ENCODE results near the gene ESR2. TPM values are rescaled to one million over a fixed set of nuclear protein-coding genes. Genes with fewer than 3 reads are reported as not detected.
A peak's percentile ranks its signal among the peaks of the same experiment; 100 is the strongest.

The ESR2 gene
- total RNA-seq, 2 experiments from 2014 or later = 0.17 to 0.45 TPM

- Mint-ChIP-seq H3K4me1 (ENCODE audit: low read depth) (peaks cover 16% of the 10 kb centered on the region), H3K36me3 (no peaks in the 10 kb centered on the region), H3K27me3 (peaks cover 7% of the 10 kb centered on the region), H3K9me3 (no peaks in the 10 kb centered on the region), H3K27ac (no peak overlapping the region), H3K4me3 (no peak overlapping the region)
- intact Hi-C loops (cut with micrococcal nuclease) = loop anchor here (5.0 to 10.0 kb wide), 3 partner anchors 234 to 824 kb away; partner anchors contain the start of gene WDR89
- no peak for DNase-seq
- ChIA-PET POLR2A (interaction anchor here (0.6 kb wide), 1 partner anchor 247 kb away, joined by 3 read pairs; no protein-coding TSS in a partner anchor), CTCF (interaction anchor here (0.6 to 1.4 kb wide), 5 partner anchors 126 to 446 kb away, joined by 3 to 4 read pairs (median 3); no protein-coding TSS in a partner anchor)
Observed at GRCh38 chr14:64298773-64299172, 4.6 kb upstream of the ESR2 start.

- no peaks in the 10 kb centered on the region for H3K36me3 Mint-ChIP-seq
- no peak overlapping the region for H3K4me3 Mint-ChIP-seq
- POLR2A ChIA-PET = no interaction called here
- peaks cover 17% of the 10 kb centered on the region for H3K27me3 Mint-ChIP-seq
- H3K27ac Mint-ChIP-seq = no peak overlapping the region
- H3K9me3 Mint-ChIP-seq = no peaks in the 10 kb centered on the region
- intact Hi-C loops (cut with micrococcal nuclease) = loop anchor here (2.0 to 10.0 kb wide), 4 partner anchors 16 to 822 kb away; partner anchors contain the start of gene WDR89
- H3K4me1 Mint-ChIP-seq (ENCODE audit: low read depth) = peaks cover 29% of the 10 kb centered on the region
- CTCF ChIA-PET = interaction anchor here (1.3 to 2.3 kb wide), 3 partner anchors 10 to 172 kb away, joined by 3 to 10 read pairs (median 5); no protein-coding TSS in a partner anchor
- no peak for DNase-seq
Observed at GRCh38 chr14:64296561-64296960, 2.4 kb upstream of the ESR2 start.

DNA sequence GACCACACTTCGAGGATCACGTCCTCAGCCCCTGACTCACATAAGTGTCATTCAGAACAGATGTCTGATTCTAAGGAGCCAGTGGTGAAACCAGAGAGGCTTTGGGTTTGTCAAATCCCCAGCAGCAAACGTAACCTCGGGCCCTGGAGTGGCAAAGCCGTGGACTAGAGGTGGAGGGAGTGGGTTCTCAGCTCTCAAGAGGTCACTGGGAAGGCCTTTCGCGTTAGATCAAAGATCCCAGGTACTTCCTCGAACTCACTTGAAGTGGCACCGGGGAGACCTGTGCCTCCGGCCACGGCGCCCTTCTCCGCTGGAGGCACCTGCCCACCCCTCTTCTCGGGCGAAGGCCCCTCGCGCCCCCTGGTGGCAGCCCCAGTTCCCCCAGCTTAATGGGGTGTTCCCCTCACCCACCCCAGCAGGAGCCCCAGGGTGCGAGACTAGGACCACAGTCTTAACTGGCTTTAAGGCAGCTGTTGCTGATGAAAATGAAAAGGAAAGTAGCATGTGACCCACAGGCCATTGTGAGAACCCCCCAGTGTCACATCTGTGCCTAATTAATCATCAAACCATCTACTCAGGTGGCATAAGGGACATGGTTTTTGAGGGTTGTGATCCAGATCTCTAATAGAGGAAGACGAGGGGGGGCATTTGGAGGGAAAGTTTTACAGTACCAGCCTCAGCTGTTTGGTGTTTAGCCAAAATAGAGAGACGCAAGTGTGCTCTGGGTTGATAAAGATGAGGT lies 672 bp upstream of the ESR2 start:
- intact Hi-C loops (cut with micrococcal nuclease) = loop anchor here (2.0 to 10.0 kb wide), 5 partner anchors 230 to 820 kb away; partner anchors contain the start of genes SYNE2 and WDR89
- peak overlapping the region; percentile 70 for H3K4me3 Mint-ChIP-seq
- H3K27me3 Mint-ChIP-seq = peaks cover 14% of the 10 kb centered on the region
- peak; percentile 91 for DNase-seq
- H3K4me1 Mint-ChIP-seq (ENCODE audit: low read depth) = peaks cover 29% of the 10 kb centered on the region
- ChIA-PET POLR2A (interaction anchor here (0.9 to 1.5 kb wide), 2 partner anchors 10 to 819 kb away, joined by 3 read pairs; no protein-coding TSS in a partner anchor), CTCF (interaction anchor here (0.6 to 3.2 kb wide), 27 partner anchors 9 to 654 kb away, joined by 3 to 31 read pairs (median 4); partner anchors contain the start of gene MTHFD1)
- no peaks in the 10 kb centered on the region for H3K9me3 Mint-ChIP-seq
- H3K36me3 Mint-ChIP-seq = no peaks in the 10 kb centered on the region
- H3K27ac Mint-ChIP-seq = no peak overlapping the region

GRCh38 chr14:64292197-64292596 lies 2.0 kb downstream of the ESR2 start:
- no peaks in the 10 kb centered on the region for H3K36me3 Mint-ChIP-seq
- CTCF ChIA-PET = no interaction called here
- H3K27me3 Mint-ChIP-seq = peaks cover 12% of the 10 kb centered on the region
- peaks cover 29% of the 10 kb centered on the region for H3K4me1 Mint-ChIP-seq (ENCODE audit: low read depth)
- peak; percentile 13 for DNase-seq
- H3K27ac Mint-ChIP-seq = no peak overlapping the region
- H3K9me3 Mint-ChIP-seq = no peaks in the 10 kb centered on the region
- intact Hi-C loops (cut with micrococcal nuclease) = loop anchor here (10.0 kb wide), 2 partner anchors 227 to 817 kb away; no protein-coding TSS in a partner anchor
- POLR2A ChIA-PET = no interaction called here
- no peak overlapping the region for H3K4me3 Mint-ChIP-seq

DNA sequence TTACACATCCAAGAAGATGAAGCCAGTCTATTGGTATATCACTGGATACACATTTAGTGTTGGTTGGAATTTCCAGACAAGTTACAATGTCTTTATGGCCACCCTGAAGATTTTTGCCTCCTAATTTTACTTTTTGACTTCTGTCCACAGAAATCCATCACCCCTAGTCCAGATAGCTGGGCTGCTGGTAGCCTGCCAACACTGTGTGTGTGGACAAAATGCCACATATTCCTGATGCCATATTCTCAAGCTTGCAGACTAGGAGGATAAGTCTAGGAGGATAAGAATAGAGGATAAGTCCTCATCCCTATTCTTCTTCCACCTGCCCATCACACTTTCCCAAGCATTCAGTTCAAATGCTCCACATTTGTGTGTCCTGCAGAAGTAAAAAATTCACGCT lies 4.6 kb downstream of the ESR2 start:
- CTCF ChIA-PET = interaction anchor here (1.7 kb wide), 1 partner anchor 15 kb away, joined by 5 read pairs; no protein-coding TSS in a partner anchor
- H3K4me3 Mint-ChIP-seq = no peak overlapping the region
- POLR2A ChIA-PET = no interaction called here
- H3K27me3 Mint-ChIP-seq = peaks cover 12% of the 10 kb centered on the region
- DNase-seq = no peak
- intact Hi-C loops (cut with micrococcal nuclease) = no loop called here
- H3K27ac Mint-ChIP-seq = no peak overlapping the region
- H3K4me1 Mint-ChIP-seq (ENCODE audit: low read depth) = peaks cover 14% of the 10 kb centered on the region
- no peaks in the 10 kb centered on the region for H3K9me3 Mint-ChIP-seq
- no peaks in the 10 kb centered on the region for H3K36me3 Mint-ChIP-seq

DNA sequence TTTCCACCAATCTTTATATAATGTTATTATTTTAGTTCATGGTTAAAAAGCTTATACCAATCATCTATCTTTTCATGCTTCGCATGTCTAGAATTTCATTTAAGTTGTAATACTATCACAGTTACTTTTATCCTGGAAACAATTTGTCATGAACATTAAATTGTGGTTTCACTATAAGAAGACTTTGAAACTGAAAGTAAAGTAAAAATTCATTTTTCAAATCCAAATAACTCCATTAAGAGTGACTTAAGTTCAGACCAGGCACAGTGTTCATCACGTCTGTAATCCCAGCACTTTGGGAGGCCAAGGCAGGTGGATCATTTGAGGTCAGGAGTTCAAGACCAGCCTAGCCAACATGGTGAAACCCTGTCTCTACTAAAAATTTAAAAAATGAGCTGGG lies 12.4 kb downstream of the ESR2 start:
- DNase-seq = no peak
- Mint-ChIP-seq H3K9me3 (no peaks in the 10 kb centered on the region), H3K27ac (no peak overlapping the region), H3K27me3 (no peaks in the 10 kb centered on the region), H3K4me1 (ENCODE audit: low read depth) (peaks cover 18% of the 10 kb centered on the region), H3K4me3 (no peak overlapping the region), H3K36me3 (no peaks in the 10 kb centered on the region)
- ChIA-PET CTCF (interaction anchor here (0.6 kb wide), 1 partner anchor 482 kb away, joined by 4 read pairs; no protein-coding TSS in a partner anchor), POLR2A (no interaction called here)
- intact Hi-C loops (cut with micrococcal nuclease) = loop anchor here (2.0 kb wide), 1 partner anchor 15 kb away; no protein-coding TSS in a partner anchor

DNA sequence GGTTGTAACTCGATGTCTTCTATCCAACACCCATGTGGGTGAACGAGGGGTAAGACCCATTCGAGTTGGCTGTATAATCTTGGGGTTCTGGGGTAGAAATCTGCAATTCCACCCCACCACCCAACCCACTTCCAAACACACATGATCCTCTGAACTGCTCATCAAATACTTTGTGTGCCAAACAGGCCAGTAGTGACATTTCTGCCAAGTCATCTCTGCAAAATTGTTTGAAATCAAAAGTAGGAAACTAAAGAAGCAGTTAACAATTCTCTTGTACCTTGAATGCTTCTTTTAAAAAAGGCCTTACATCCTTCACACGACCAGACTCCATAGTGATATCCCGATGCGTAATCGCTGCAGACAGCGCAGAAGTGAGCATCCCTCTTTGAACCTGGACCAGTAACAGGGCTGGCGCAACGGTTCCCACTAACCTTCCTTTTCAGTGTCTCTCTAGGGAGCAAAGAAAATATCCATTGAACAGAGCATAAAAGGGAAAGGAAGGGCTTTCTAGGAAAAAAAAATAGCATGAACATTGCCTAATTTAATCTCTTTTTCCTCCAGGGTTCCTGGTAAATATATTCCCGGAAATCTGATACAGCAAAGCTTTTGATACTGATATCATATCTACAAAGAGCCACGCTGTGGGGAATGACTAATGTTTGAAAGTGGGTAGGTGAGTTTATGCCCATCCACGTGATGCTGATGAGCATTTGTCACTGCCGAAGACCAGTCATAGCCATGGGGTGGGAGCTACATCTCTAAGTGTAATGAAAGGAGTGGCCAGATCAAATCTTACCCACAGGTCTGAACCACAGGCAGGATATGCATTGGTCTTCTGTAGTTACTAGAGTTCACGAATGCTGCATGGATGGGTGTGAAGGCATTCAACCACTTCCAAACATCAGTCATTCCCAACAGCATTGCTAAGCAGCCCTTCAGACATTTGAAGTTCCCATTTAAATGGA lies 14.2 kb downstream of the ESR2 start:
- POLR2A ChIA-PET = no interaction called here

DNA sequence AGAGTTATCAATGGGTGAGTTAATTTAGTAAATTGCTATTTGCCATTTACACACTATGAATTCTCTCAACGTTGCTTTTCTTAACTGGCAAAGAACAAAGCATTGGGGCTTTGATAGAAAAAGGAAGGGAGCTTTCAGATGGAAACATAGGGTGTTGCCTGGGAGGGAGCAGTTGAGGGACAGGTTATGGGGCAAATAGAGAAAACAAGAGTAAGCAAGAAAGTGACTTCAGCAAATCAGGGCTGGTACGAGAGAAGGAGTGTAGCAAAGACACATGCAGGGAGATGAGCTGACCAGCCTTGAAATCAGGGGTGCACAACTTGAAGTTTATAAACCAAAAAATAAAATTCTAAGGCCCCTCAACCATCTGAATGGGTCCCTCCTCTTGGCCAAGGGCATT lies 15.7 kb downstream of the ESR2 start:
- no peak for DNase-seq
- Mint-ChIP-seq H3K9me3 (no peaks in the 10 kb centered on the region), H3K4me3 (no peak overlapping the region), H3K4me1 (ENCODE audit: low read depth) (peaks cover 18% of the 10 kb centered on the region), H3K36me3 (peaks cover 2% of the 10 kb centered on the region), H3K27ac (no peak overlapping the region), H3K27me3 (no peaks in the 10 kb centered on the region)
- ChIA-PET CTCF (interaction anchor here (2.3 kb wide), 1 partner anchor 25 kb away, joined by 9 read pairs; no protein-coding TSS in a partner anchor), POLR2A (no interaction called here)
- intact Hi-C loops (cut with micrococcal nuclease) = no loop called here

More for the DNA sequence above, 14.2 kb downstream of the ESR2 start:
- peak; percentile 55 for DNase-seq
- CTCF ChIA-PET = interaction anchor here (1.1 to 1.2 kb wide), 2 partner anchors 15 to 18 kb away, joined by 3 to 6 read pairs; partner anchors contain the start of gene ESR2
- H3K4me1 Mint-ChIP-seq (ENCODE audit: low read depth) = peaks cover 18% of the 10 kb centered on the region
- intact Hi-C loops (cut with micrococcal nuclease) = loop anchor here (2.0 kb wide), 1 partner anchor 17 kb away; no protein-coding TSS in a partner anchor
- H3K27ac Mint-ChIP-seq = no peak overlapping the region
- no peak overlapping the region for H3K4me3 Mint-ChIP-seq
- no peaks in the 10 kb centered on the region for H3K36me3 Mint-ChIP-seq
- no peaks in the 10 kb centered on the region for H3K27me3 Mint-ChIP-seq
- H3K9me3 Mint-ChIP-seq = no peaks in the 10 kb centered on the region

DNA sequence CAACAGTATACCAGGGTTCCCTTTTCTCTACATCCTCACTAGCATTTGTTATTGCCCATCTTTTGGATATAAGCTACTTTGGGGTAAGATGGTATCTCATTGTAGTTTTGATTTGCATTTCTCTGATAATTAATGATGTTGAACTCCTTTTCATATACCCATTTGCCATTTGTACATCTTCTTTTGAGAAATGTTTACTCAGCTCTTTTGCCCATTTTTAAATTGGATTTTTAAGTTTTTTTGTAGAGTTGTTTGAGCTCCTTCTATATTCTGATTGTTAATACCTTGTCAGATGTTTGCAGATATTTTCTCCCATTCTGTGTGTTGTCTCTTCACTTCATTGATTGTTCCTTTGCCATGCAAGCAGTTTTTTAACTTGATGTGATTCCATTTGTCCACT lies 22.2 kb downstream of the ESR2 start:
- intact Hi-C loops (cut with micrococcal nuclease) = no loop called here
- Mint-ChIP-seq H3K27ac (no peak overlapping the region), H3K9me3 (no peaks in the 10 kb centered on the region), H3K36me3 (peaks cover 2% of the 10 kb centered on the region), H3K4me1 (ENCODE audit: low read depth) (no peaks in the 10 kb centered on the region), H3K27me3 (no peaks in the 10 kb centered on the region), H3K4me3 (no peak overlapping the region)
- POLR2A ChIA-PET = no interaction called here
- CTCF ChIA-PET = interaction anchor here (0.6 to 1.2 kb wide), 2 partner anchors 12 to 33 kb away, joined by 3 read pairs; no protein-coding TSS in a partner anchor
- DNase-seq = no peak

DNA sequence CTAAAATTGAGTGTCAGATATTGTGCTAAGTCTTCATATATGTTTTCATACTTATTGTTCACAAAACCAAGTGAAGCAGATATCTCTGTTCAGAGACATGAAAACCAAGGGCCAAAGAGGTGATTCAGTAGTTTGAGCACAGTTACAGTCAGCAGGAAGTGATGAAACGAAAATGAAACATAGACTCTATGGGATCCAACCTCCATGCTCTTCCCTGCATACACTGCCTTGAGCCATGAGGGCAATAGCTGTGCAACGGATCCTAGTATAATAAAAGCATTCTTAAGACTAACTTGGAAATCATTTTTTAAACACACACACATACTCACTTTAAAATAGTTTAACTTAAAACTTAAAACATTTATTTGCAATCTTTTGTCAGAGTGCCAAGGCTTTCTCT lies 27.9 kb downstream of the ESR2 start:
- no peak overlapping the region for H3K27ac Mint-ChIP-seq
- CTCF ChIA-PET = interaction anchor here (0.6 to 1.0 kb wide), 2 partner anchors 38 to 89 kb away, joined by 3 read pairs; no protein-coding TSS in a partner anchor
- no peak overlapping the region for H3K4me3 Mint-ChIP-seq
- DNase-seq = no peak
- H3K36me3 Mint-ChIP-seq = peaks cover 3% of the 10 kb centered on the region
- intact Hi-C loops (cut with micrococcal nuclease) = no loop called here
- H3K27me3 Mint-ChIP-seq = no peaks in the 10 kb centered on the region
- H3K4me1 Mint-ChIP-seq (ENCODE audit: low read depth) = peaks cover 13% of the 10 kb centered on the region
- no peaks in the 10 kb centered on the region for H3K9me3 Mint-ChIP-seq
- POLR2A ChIA-PET = no interaction called here

- intact Hi-C loops (cut with micrococcal nuclease) = no loop called here
- no peaks in the 10 kb centered on the region for H3K9me3 Mint-ChIP-seq
- POLR2A ChIA-PET = no interaction called here
- peaks cover 13% of the 10 kb centered on the region for H3K4me1 Mint-ChIP-seq (ENCODE audit: low read depth)
- peaks cover 3% of the 10 kb centered on the region for H3K36me3 Mint-ChIP-seq
- H3K4me3 Mint-ChIP-seq = no peak overlapping the region
- H3K27me3 Mint-ChIP-seq = no peaks in the 10 kb centered on the region
- no peak overlapping the region for H3K27ac Mint-ChIP-seq
- CTCF ChIA-PET = interaction anchor here (0.9 kb wide), 1 partner anchor 28 kb away, joined by 3 read pairs; no protein-coding TSS in a partner anchor
- no peak for DNase-seq
Observed at GRCh38 chr14:64265222-64265621, 28.9 kb downstream of the ESR2 start.

Data from activated CD4-positive, alpha-beta memory T cell treated with anti-CD3 and anti-CD28 coated beads for 36 hours (primary cell).